Astrocyte of the spinal cord (primary cell): ENCODE data around the gene SRGAP3.

Experiments
- DNase-seq: peaks from one replicate; pipeline ENCODE4 v3.0.0; 2011; ENCODE audit warnings: low read depth, low spot score
- H3K4me3 ChIP-seq: 2 replicates; pipeline ENCODE4 v1.5.1; 2011; ENCODE audit warnings: low read depth, mild to moderate bottlenecking, low read length, moderate library complexity
- CTCF ChIP-seq: IDR thresholded peaks from 2 replicates; pipeline ENCODE4 v1.5.1; 2012; ENCODE audit warnings: low read depth, mild to moderate bottlenecking, low read length, inconsistent platforms
- in situ Hi-C: cut with HindIII; loops from 2 replicates; pipeline ENCODE4 v1.10.0; 2017; ENCODE audit warnings: low sequenced_read_pairs

The SRGAP3 gene

GRCh38 chr3:8985876-8986275 lies 263.6 kb downstream of the SRGAP3 start:
- DNase-seq = no peak
- TF ChIP-seq CTCF = no peak
- no peak overlapping the region for H3K4me3 ChIP-seq
- in situ Hi-C loops = no loop called here

GRCh38 chr3:8985411-8985831 lies 264.0 kb downstream of the SRGAP3 start:
- no peak for DNase-seq
- in situ Hi-C loops = no loop called here
- no peak for TF ChIP-seq CTCF
- H3K4me3 ChIP-seq = no peak overlapping the region

GRCh38 chr3:8984526-8984925 lies 264.9 kb downstream of the SRGAP3 start:
- in situ Hi-C loops = no loop called here
- no peak for TF ChIP-seq CTCF
- no peak for DNase-seq
- no peak overlapping the region for H3K4me3 ChIP-seq

- TF ChIP-seq CTCF = no peak
- H3K4me3 ChIP-seq = no peak overlapping the region
- in situ Hi-C loops = no loop called here
- no peak for DNase-seq
Measured at GRCh38 chr3:8984081-8984480, 265.4 kb downstream of the SRGAP3 start.

GRCh38 chr3:8983591-8983990 lies 265.9 kb downstream of the SRGAP3 start:
- H3K4me3 ChIP-seq = no peak overlapping the region
- DNase-seq = no peak
- TF ChIP-seq CTCF = no peak
- in situ Hi-C loops = no loop called here

GRCh38 chr3:8983026-8983425 lies 266.4 kb downstream of the SRGAP3 start:
- in situ Hi-C loops = no loop called here
- DNase-seq = no peak
- no peak for TF ChIP-seq CTCF
- H3K4me3 ChIP-seq = no peak overlapping the region

- no peak overlapping the region for H3K4me3 ChIP-seq
- TF ChIP-seq CTCF = no peak
- in situ Hi-C loops = no loop called here
- DNase-seq = no peak
Measured at GRCh38 chr3:8982509-8982908, 266.9 kb downstream of the SRGAP3 start.
